NOMO-1 treated with DMSO at 0.1 percent for 48 hours (cell line): ENCODE data around the gene RPN1.
A peak's percentile ranks its signal among the peaks of the same experiment; 100 is the strongest.
"Not testable (repeated sequence)": the region's sequence is repeated elsewhere in the genome, so short reads cannot be mapped to it uniquely, and the experiment has no call there.

Source experiments
- DNase-seq: peaks from one replicate; lab custom pipeline; 2025; ENCODE audit not compliant: unreplicated experiment; lab: John Stamatoyannopoulos, UW

Gene RPN1

DNA sequence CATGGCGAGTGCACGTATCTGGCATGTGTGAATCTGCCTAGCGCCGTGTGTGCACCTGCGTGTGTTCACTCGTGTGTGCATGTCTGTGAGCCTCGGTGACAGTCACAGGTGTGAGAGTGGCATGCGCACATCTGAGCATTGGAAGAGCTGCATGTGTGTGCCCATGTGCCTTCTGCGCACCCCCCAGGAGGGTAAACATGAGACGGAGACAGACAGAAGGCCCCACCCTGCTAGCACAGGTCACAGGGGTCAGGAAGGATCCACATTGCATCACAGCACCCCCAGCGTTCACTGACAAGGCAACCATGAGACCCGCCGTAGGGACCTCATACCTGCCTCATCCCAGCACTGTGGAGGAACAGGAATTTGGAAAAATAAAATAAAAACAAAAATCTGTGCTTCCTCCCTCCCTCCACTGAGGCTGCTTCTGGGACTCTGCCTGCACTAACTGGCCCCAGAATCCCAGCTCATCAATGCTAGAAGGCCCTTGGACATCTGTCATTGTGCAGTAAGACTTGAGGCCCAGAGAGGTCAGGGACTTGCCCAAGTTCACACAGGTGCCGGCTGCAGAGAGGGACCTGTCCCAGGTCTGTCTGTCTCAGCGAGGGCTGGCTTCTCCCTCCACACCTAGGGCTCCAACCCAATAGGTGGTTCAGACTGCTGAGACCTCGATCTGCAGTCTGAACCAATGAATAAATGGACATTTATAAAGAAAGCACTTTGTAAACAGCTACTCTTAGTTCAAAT, 37.4 kb downstream of the RPN1 start:
- DNase-seq, result no peak

DNA sequence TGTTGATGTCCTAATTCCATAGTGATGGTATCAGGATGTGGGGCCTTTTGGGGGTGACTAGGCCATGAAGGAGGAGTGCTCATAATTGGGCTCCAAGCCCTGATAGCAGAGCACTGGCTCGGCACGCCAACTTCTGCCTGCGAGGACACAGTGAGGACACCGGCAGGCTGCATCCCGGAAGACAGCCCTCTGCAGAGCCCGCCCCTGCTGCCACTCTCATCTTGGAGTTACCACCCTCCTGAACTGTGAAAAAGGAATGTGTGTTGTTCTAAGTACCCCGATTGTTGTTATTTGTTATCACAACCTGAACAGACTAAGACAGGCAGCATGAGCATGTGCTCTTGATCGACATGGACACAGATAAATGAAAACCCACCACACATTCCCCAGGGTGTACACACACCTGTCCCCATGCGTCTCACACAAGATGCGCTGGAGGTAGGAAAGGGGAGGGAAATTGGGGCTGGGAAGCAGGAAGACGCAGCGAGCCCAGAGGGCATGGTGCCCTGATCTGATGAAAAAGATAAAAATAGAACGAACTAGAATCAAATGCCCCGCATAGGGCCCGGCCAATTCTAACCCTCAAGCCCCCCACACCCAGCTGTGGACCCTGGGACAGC, 40.1 kb downstream of the RPN1 start:
- no peak for DNase-seq

DNA sequence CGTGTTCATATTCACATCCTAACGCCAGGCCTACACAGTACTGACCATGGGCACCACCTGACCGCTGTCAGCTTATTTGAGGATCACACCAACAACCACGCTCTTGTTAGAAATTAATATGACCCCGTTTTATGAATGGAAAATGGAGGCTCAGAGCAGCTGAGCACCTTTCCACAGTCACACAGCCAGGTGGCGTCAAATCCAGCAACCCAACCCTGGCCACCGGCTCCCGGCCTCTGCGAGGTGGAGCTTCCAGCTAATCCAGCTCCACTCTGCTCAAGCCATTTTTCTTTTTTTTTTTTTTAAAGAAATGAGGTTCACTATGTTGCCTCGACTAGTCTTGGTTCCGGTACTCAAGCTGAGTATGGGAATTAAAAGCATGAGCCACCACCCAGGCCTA, 41.3 kb downstream of the RPN1 start:
- DNase-seq, result no peak

DNA sequence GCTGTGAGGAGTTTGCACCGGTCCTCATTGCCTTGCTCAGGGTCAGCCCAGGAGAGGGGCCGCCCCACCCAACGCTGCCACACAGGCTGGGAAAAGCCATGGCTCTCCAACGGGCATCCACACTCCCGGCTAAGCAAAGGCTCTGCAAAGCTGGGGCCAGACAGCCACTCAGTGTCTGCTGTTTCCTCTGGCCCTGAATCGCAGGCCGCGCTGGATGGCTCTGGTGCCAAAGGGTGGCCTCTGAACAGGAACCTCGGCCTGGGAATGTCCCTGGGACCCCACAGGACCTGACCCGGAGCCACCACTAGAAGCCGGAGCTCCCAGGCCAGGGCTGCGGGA, 42.9 kb downstream of the RPN1 start:
- DNase-seq, result no peak

DNA sequence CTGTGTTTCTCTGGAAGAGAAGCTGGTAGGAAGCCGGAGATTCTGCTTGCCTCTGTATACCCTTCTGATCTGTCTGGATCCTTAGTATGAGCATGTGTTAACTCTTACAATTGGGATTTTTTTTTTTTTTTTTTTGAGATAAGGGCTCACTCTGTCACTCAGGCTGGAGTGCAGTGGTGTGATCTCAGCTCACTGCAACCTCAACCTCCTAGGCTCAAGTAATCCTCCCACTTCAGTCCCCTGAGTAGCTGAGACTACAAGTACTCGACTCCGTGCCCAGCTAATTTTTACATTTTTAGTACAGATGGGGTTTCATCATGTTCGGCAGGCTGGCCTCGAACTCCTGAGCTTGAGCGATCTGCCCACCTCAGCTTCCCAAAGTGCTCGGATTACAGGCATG, 44.5 kb downstream of the RPN1 start:
- DNase-seq, result no peak

DNA sequence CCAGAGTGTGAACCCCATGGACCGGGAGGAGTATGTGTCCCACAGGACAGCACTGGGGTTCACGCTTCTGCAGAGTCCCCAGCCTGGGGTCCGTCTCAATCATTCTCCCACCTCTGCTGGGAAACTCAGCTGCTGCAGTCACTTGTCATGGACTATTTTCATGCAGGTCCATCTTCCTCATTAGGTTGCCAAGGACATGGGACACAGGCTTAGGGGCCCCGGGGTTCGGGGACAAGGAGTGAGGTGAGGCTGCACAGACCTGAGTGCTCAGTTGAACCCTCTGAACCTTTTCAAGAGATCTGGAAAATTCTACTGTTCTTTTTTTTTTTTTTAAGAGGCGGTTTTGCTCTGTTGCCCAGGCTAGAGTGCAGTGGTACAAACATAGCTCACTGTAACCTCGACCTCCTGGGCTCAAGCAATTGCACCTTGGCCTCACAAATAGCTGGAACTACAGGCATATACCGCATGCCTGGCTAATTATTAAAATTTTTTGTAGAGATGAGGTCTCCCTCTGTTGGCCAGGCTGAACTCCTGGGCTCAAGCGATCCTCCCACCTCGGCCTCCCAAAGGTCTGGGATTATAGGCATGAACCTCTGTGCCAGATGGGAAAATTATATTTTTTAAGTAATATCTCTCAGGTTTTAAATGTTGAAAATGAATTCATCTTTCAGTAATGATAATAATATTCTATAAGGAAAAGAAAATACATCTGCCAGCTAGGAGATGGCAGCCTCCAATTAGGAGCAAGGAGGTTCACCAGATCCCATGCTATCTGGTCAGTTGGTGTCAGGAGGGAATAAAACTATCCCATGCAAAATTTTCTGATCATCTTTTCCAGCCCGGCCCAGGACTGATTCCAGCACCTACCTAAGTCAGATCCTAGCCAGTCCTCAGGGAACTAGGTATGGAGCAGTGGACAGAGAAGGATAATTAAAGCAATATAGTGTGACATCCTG, 45.2 kb downstream of the RPN1 start:
- DNase-seq, result no peak

DNA sequence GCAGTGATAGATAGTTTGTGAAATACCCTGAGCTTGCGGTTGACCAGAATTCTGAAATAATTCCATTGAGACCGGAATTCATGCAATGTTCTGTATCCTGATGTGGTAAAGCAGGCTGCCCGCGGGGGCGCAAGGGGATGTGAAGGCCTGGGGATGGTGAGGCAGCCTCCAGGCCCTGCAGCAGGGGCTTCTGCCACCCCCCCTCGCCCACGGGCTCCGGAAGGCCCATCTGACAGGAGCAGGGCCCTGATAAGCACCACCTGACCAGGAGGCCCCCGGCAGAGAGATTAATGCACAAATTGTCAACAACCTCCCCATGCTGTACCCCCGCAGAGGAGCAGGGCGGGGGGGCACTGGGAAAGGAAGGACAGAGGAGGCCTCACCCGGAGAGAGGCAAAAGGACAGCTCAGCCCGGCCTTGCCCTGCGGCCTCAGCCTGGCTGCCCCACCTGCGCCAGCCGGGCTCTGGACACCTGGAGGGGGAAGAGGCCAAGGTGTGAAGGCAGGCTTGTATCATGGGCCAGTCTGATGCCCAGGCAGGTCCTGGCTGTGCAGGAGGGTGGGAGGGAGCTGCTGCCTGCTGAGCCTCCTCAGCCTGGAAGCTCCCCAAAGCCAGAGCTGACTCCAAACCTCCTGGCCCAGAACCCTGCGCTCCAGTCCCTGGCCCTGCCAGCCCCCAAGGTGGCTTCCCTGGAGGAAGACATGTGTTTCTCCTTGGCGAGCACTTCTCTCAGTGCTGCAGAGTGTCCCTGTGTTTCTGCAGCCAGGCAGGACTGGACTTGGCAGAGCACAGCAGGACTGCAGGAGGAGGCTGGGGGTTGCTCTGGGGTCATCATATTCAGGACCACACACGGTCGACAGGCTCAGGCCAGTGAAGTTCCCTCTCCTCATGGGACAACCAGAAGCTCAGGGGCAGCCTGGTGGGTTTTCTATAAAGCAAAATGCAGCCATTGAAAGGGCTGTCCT, 46.5 kb downstream of the RPN1 start:
- peak; percentile 96 for DNase-seq

DNA sequence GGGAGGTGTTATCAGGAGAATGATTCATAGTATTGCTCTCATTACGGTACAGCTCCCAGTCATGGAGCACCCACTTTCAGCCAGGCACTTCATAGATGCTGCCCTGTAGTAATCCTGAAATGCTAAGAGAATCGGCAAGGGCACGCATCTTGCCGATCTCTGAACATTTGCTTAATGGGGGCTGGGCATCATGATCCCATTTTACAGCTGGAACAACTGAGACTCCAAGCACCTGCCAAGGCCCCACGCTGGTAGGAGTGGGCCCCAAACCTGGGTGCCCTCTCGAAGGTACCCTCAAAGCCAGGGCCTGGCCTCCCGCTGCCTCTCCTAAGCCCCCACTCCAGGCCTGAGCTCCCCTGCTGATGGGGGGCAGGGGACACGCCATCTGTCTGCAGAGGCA, 47.3 kb downstream of the RPN1 start:
- DNase-seq, result no peak

DNA sequence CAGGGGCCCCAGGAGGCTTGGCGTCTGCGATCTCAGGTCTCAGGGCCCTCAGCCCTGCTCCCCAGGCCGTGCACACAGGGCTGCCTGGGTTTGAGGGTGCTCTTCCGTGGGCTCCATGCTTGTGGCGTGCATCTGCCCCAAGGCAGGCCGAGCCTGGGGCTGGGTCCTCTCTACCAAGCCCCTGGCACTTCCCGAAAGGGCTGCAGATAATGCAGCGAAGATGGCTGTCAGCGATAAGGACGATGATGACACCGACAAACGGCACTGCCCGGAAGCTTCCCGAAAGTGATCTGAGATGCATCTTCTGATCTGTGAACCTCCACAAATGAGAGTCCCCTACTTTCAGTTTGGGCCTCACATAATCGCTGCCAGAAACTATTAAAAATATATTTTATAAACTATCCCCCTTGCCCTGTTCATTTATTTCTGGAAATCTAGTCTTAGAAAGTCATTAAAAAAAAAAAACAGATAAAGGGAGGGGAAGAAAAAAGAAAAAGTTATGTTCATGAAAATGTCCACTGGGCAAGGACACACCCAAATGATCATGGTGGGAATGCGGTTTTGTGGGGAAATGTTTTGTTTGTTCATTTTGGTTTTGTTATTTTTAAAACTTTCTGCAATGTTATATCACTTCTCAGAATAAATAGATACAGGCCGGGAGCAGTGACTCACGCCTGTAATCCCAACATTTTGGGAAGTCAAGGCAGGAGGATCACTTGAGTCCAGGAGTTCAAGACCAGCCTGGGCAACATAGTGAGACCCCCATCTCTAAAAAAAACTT, 51.5 kb downstream of the RPN1 start:
- DNase-seq, result peak; percentile 82

DNA sequence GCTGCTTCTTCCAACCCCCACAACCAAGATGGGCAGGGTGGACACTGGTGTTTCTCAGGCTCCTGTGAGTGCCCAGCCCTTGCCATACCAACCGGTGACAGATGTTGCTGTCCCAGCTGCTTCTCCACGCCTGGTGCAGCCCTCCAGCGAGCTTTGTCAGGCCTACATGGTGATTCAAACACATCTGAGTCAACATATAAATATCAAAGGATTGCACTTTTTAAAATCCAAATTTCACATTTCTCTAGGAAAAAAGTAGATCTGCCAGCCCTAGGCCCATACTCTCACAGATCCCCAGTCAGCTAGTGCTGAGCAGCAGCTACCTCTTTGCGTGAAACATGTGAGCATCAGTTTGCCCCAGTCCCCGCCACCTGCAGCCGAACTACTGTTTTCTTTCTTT, 52.7 kb downstream of the RPN1 start:
- no peak for DNase-seq

DNA sequence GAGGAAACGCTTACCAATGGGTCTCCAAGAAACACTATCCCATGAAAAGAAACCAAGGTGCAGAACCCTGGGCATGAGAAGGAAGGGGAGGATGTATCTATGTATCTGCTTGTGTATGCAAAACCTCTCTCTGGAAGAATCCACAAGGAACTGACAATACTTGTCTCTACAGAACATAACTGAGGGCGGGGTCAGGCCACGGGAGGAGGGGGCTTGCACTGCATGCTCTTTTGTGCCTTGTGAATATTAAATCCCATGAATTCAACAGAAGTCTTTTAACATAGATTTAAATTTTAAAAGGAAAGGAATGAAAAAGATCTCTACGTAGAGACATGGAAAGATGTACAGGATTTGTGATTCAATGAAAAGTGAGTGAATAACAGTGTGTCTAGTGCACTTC, 57.8 kb downstream of the RPN1 start:
- no peak for DNase-seq

DNA sequence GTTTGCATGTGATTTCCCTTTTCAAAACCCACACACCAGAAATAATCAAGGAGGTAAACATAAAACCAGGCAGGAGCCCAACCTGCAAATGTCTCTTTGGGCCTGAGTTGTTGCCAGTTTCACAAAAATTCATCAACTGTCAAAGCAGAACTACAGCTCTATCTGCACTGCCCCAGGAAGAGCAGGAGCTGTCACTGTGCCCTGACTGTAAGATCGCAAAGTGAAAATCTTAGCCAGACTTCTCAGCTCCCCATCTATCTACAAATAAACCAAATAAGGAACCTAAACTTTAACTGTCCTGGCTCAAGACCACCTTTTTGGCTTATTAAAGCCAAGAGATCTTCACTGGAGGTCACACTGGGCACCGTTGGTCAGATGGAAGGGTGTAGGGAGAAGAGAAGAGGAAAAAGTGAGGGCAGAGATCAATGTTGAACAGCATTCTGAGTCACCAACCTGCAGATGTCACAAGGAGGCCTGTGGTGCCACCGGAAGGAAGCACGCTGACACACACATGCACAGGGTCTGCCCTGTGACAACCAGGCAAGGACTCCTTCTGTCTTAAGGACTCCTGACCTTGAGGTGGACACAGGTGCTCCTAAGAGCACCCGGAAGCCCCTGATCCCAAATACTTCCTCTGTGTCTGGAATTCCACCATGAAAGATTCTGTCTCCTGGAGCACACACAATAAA, 58.7 kb downstream of the RPN1 start:
- DNase-seq, result peak; percentile 94

DNA sequence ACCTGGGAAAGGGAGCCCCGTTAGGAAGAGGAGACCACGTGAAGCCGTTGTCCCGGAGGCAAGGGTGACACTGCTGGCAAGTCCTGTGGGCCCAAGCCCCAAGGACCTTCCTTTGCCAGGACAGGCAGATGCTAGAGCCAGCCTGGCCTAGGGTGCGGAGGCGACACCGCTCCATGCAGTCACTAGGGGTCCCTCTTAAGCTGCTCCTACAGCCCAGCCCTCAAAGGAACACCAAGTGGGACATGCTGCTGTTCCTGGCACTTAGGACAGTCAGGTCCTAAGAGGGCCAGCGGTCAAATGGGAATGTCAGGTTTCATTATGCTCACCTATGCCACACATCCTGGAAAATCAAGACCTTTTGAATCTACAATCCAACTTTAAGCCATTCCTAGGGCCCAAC, 59.7 kb downstream of the RPN1 start:
- DNase-seq, result peak; percentile 49

DNA sequence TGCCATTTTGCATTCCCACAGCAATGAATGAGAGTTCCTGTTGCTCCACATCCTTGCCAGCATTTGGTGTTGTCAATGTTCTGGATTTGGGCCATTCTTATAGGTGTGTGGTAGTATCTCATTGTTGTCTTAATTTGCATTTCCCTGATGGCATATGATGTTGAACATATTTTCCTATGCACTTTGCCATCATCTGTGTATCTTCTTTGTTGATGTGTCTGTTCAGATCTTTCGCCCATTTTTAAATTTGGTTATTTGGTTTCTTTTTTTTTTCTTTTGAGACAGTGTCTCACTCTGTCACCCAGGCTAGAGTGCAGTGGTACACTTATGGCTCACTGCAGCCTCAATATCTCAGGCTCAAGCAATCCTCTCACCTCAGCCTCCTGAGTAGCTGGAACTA, 60.6 kb downstream of the RPN1 start:
- not testable (repeated sequence) for DNase-seq

DNA sequence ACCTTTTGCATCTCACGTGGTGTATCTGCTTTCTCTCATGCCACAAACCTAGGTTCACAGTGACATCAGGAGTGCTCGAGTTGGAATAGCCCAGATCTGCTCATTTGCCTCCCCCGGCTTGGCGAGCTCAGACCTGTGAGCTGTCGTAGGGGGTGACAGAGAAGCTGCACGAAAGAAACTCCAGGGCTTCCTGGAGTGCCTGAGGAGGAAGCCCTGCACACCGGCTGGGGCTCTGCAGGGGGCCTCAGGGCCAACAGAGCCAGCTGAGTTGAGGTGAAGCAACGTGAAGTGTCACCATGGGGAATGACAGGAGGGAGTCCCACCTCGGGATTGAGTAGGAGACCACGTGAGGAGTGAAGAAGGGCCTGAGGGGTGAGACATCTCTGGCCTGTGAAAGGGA, 62.5 kb downstream of the RPN1 start:
- peak; percentile 55 for DNase-seq

DNA sequence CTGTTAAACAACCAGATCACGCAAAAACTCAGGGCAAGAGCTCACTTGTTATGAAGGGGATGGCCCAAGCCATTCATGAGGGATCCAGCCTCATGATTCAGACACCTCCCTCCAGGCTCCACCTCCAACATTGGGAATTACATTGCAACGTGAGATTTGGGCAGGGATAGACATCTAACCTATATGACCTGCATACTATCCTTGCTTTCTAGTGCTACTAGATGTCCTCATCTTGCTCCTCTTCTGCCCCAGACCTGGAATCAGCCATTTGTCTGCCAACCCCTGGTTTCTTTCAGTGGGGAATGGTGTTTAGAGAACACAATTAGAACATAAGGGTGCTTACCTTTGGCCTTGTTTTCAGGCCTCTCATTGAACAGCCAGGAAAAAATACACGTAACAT, 63.2 kb downstream of the RPN1 start:
- no peak for DNase-seq

DNA sequence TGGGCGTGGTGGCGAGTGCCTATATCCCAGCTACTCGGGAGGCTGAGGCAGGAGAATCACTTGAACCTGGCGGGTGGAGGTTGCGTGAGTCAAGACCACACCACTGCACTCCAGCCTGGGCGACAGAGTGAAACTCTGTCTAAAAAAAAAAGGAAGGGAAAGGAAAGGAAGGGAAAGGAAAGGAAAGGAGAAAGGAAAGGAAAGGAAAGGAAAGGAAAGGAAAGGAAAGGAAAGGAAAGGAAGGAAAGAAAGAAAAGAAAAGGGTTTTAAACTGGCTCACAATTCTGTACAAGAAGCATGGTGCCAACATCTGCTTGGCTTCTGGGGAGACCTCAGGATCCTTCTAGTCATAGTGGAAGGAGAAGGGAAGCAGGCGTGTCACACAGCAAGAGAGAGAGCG, 63.7 kb downstream of the RPN1 start:
- DNase-seq, result not testable (repeated sequence)

DNA sequence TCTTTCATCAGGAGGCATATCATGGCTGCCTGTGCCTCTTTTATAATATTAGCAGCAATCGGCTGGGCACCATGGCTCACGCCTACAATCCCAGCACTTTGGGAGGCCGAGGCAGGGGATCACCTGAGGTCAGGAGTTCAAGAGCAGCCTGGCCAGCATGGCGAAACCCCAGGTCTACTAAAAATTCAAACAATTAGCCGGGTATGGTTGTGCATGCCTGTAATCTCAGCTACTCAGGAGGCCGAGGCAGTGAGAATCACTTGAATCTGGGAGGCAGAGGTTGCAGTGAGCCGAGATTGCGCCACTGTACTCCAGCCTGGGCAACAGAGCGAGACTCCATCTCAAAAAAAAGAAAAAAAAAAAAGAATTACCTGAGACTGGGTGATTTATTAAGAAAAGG, 64.2 kb downstream of the RPN1 start:
- not testable (repeated sequence) for DNase-seq

DNA sequence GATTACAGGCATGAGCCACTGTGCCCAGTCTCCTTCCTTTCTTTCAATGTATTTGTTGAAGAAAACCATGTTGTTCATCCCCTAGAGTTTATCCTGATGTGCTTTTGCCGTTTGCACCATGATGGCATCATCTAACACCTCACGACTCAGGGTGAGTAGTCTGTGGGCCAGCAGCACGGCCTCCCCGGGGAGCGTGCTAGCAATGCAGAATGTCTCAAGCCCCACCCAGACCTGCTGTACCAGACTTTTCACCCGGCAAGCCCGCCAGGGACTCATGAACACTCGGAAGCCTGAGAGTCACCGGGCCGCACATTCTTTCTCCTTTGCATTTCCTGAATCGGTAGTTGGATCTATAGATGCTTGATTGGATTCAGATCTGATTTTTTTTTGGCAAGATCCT, 64.6 kb downstream of the RPN1 start:
- DNase-seq, result no peak
